Activated naive CD8-positive, alpha-beta T cell treated with anti-CD3 and anti-CD28 coated beads, Interleukin-2, amount 10 ng/mL, durations not matched to agents 7 days and 5 days (primary cell): ENCODE data around the gene ARPC5. TPM values are rescaled to one million over a fixed set of nuclear protein-coding genes. Genes with fewer than 3 reads are reported as not detected.

Experiments used
- total RNA-seq, 2 experiments: library from RNA; stranded (reverse); gene quantifications; one replicate each; pipeline ENCODE4 v1.2.3, GENCODE V29; 2021

The ARPC5 gene
- total RNA-seq, 2 experiments from 2014 or later, result 186 to 207 TPM

Other genes starting within 250 kb of the ARPC5 start
- not detected for gene NMNAT2, start 217.4 kb downstream of the ARPC5 start, total RNA-seq
- 10 to 100 TPM; 73.6 to 76.0 TPM for gene SMG7, start 163.3 kb downstream of the ARPC5 start, total RNA-seq
- gene NCF2, start 45.3 kb downstream of the ARPC5 start, total RNA-seq, result 1 to 10 TPM; 7.5 to 8.0 TPM
- gene APOBEC4, start 17.5 kb upstream of the ARPC5 start, total RNA-seq, result not detected
- 1 to 10 TPM; 2.7 to 3.4 TPM for gene RGL1, start 169.3 kb upstream of the ARPC5 start, total RNA-seq